ENCODE measurements around the gene DNAAF6.

DNA sequence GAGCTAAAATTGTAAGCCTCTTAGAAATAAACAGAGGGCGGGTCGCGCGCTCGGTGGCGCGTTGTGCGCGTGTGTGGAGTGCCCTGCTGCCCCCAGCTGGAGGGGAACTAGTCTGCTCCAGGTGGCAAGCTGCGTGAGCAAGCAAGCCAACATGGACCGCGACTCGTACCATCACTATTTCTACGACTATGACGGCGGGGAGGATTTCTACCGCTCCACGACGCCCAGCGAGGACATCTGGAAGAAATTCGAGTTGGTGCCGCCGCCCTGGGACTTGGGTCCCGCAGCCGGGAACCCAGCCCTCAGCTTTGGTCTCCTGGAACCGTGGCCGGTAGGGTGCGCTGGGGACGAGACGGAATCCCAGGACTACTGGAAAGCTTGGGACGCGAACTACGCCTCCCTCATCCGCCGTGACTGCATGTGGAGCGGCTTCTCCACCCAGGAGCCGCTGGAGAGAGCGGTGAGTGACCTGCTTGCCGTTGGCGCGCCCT, 66.1 kb downstream of the DNAAF6 start:
- TF ChIP-seq, protein P1, sequence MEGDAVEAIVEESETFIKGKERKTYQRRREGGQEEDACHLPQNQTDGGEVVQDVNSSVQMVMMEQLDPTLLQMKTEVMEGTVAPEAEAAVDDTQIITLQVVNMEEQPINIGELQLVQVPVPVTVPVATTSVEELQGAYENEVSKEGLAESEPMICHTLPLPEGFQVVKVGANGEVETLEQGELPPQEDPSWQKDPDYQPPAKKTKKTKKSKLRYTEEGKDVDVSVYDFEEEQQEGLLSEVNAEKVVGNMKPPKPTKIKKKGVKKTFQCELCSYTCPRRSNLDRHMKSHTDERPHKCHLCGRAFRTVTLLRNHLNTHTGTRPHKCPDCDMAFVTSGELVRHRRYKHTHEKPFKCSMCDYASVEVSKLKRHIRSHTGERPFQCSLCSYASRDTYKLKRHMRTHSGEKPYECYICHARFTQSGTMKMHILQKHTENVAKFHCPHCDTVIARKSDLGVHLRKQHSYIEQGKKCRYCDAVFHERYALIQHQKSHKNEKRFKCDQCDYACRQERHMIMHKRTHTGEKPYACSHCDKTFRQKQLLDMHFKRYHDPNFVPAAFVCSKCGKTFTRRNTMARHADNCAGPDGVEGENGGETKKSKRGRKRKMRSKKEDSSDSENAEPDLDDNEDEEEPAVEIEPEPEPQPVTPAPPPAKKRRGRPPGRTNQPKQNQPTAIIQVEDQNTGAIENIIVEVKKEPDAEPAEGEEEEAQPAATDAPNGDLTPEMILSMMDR (IDR thresholded peaks at IDR 0.05): no peak
- TF ChIP-seq ZFX (IDR thresholded peaks at IDR 0.05; ENCODE audit: borderline replicate concordance): no peak

All from 22Rv1 (cell line).